Measurements from ENCODE around the gene OR5AC2.

The OR5AC2 gene

DNA sequence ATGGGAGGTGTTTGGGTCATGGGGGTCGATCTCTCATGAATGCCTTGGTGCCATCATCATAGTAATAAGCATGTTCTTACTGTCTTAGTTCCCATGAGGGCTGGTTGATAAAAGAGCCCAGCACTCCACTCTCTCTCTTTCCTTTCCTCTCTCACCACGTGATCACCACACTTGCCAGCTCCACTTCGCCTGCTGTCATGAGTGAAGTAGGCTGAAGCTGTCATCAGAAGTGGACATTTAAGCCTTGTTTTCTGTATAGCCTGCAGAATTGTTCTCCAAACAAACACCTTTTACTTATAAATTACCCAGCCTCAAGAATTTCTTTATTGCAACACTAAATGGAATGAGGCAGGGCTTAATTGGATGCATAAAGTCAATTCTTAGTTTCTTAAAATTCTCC is 49.7 kb downstream of the OR5AC2 start:
- in situ Hi-C loops (cut with MboI; ENCODE audit: low sequenced_read_pairs), result no loop called here

Measured in HL-60/S4 treated with phorbol 12-myristate 13-acetate at 8.2 ng/mL for 4 days and 3 days (cell line).